AG08395 (cell line): ENCODE measurements around the gene DNAJB6.

ENCODE experiments used
- DNase-seq: peaks from one replicate; pipeline ENCODE4 v3.0.0; 2012; ENCODE audit warnings: mixed read lengths, low spot score

DNAJB6 gene

DNA sequence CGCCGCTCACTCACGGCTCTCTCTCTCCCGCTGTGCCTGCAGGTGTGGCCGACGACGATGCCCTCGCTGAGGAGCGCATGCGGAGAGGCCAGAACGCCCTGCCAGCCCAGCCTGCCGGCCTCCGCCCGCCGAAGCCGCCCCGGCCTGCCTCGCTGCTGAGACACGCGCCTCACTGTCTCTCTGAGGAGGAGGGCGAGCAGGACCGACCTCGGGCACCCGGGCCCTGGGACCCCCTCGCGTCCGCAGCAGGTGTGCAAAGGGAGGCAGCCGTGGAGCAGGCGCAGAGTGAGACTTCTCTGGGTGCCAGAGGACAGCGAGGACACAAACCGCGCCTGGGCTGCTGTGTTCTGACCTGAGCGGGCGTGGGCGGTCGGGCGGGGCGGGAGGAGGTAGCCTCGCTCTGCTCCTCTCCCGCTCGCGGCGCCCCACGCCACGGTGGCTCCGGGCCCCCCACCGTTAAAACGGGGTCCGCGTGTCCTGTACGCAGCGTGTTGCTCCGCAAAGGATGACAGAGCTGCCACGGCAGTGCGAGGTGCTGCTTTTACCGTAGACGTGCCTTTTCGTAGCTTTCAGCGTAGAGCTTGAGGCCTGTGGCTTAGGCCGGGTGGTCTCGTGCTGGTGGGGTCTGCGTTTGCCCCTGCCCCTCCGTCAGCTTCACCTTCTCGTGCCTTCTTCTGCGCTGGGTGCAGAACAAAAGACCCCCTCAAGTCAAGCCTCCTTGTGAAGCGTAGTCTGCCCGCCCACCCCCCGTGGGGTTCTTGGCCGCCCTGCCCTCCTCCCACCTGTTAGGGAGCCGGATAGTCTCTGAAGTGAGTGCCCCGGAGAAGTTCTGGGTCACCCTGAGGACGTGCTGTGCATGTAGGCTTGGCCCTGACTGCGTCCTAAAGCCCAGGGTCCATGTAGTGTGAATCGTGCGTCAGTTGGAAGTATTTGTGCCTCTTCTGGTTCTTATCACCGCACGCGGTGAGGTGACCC, 73.2 kb downstream of the DNAJB6 start:
- DNase-seq: no peak

DNA sequence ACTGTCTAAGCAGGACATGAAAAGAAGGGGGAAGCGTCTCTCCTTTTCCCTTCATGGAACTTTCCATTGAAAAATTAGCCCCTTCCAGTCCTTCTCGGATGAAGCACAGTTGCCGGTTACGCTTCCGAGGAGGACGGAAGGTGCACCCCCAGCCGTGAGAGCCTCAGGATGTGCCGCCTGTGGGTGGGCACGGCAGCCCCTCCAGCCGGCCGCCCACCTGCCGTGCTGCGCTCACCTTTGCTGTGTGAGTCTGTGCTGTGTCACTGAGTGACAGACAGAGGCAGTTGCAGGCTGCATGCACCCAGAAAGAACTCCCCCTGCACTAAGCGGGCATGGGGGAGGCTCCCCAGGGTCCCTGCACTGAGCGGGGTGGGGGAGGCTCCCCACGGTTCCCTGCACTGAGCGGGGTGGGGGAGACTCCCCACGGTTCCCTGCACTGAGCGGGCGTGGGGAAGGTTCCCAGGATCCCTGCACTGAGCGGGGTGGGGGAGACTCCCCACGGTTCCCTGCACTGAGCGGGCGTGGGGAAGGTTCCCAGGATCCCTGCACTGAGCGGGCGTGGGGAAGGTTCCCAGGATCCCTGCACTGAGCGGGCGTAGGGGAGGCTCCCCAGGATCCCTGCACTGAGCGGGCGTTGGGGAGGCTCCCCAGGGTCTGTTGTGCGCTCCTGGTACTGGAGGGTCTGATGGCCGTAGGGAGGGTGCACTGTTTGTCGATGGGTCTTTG, 74.2 kb downstream of the DNAJB6 start:
- no peak for DNase-seq

DNA sequence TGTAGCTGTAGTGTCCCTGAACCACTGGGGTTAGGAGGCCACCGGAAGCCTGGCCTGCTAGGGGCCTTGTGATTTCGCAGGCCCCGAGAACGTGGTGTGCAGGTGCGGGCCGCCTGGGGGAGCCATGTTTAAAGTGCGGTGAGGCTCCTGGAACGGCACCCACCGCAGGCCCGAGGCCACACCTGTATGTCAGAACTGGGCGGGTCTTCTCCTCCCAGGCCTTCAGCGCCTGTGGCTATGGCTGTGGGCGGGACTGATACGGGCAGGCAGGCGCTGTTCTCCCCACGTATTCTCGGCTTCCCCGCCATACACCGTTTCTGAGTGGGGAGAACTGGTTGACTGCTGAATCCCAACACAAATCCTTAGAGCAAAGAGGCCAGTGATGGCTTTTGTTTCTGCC, 74.8 kb downstream of the DNAJB6 start:
- DNase-seq: no peak

DNA sequence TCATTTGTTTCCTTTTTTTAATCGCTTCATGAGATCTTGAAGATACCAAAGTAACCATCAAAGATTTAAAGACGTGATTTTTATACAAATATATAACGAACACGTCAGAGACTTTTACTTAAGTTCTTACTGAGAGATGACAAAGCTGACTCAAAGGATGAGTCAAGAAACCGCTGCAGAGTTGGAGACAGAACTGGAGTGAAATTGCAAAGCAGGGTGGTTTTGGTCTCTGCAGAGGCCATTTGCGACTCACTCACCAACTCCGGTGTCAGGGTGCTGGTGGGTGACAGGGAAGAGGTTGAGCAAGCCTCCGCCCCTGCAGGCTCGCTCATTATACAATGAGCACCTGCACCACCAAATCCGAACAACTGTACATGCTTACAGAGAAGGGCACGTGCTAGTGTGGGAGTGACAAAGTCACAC, 75.2 kb downstream of the DNAJB6 start:
- DNase-seq: peak; percentile 81

DNA sequence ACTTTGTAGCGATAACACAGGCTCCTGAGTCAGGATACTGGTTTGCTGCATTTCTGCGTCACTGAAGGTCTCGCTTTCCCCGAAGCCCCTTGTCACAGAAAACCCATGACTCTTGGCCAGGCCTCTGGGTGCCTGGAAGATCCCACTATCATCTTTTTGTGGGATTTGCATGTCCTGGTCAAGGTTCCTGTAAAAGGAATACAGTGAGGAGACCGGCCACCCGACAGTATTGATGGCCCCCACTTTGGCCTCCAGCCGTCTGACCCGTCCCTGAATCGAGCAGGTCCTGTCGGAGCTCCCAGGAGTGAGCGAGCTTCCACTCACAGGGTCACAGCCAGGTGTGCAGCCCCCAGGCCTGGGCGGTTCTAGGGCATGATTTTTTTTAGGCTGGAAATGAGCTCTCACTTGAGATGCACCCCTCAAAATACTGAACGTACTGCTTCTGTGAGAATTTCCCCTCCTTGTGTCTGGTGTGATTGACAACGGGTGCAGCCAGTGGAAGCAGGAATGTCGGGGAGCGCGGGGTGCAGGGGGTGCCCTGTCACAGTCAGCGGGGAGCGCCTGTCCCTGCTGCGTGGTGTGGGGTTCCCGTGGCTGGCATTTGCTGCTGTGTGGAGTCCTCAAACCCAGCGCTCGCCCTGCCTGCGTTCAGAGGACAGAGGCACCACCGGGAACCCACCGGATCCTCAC, 75.8 kb downstream of the DNAJB6 start:
- no peak for DNase-seq

DNA sequence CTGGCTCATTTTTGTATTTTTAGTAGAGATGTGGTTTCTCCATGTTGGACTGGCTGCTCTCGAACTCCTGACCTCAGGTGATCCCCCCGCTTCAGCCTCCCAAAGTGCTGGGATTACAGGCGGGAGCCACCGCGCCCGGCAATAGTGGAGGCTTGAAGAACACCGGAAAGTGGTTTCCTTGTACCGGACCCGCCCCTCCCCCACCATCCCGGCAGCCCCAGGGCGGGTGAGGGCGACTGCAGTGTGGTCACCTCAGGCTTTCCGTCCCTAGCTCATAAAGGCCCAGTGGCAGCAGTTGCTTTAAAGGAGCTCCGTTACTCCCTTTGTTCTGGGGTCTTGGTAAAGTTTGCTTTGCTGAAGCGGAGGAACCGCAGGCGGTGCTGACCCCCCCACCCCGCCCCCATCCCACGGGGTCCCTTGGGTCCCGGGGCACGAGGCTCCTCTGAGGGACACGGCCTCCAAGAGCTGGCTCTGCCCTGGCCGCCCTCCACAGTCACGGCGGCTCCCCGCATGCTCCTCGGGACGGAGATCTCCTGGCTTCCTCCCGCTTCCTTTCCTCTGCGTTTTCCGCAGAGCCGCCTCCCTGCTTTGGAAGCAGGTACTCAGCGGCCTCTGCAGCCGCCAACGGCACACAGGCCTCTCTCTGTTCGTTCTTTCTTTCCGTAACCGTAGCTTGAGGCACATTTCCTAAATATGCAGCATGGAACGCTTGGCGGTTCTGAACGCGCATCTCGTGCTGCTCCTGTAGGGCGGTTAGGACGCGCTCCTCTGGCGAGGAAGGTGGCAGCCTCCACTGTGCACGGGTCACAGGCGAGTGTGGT, 77.3 kb downstream of the DNAJB6 start:
- no peak for DNase-seq

DNA sequence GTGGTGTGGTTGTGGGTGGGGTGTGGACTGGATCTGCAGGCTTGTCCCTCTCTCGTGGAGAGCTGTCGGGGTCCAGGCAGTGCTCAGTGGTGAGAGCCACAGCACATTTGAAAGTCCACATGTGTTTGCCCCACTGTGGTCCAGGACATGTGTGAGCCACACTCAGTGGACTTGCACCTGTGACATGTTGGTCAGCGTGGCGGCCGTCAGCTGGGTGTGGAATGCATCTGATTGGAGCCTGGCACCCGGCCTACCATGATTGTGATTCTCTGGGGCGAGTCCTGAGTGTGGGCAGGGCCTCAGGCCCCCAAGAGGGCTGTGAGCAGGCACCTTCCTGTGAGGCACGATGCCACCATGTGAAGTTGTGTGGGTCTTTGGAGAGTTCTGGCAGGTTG, 77.9 kb downstream of the DNAJB6 start:
- DNase-seq: no peak

DNA sequence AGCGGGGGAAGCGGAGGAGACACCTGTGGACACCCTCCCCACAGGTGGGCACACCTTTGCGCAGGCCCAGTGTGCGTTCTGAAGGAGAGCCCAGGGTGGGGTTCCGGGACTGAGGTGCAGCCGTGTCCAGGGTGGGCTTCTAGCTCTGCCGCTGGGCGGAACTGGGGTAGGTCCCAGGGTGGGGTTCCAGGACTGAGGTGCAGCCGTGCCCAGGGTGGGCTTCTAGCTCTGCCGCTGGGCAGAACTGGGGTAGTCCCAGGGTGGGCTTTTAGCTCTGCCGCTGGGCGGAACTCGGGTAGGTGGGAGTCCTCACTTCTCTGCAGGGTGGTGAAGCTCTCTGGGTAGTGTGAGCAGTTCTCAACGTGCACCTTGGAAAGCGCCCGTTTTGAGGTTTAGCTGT, 78.7 kb downstream of the DNAJB6 start:
- DNase-seq: no peak

DNA sequence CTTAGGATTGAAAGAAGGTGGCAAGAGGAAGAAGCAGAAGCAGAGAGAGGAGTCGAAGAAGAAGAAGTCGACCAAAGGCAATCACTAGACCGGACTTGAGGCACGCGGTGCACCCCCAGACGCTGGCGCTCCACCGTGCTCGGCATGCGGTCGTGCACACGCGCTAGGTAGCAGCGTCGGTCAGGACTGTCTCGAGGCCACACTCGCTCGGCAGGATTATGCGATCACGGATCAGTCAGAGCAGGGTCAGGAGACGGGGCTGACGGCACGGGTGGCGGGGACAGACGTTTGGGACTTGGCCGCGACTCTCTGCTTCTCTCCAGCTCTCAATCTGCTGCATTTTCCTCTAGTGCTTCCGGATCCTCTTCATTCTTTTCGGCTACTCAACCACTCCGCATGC, 79.2 kb downstream of the DNAJB6 start:
- DNase-seq: no peak

DNA sequence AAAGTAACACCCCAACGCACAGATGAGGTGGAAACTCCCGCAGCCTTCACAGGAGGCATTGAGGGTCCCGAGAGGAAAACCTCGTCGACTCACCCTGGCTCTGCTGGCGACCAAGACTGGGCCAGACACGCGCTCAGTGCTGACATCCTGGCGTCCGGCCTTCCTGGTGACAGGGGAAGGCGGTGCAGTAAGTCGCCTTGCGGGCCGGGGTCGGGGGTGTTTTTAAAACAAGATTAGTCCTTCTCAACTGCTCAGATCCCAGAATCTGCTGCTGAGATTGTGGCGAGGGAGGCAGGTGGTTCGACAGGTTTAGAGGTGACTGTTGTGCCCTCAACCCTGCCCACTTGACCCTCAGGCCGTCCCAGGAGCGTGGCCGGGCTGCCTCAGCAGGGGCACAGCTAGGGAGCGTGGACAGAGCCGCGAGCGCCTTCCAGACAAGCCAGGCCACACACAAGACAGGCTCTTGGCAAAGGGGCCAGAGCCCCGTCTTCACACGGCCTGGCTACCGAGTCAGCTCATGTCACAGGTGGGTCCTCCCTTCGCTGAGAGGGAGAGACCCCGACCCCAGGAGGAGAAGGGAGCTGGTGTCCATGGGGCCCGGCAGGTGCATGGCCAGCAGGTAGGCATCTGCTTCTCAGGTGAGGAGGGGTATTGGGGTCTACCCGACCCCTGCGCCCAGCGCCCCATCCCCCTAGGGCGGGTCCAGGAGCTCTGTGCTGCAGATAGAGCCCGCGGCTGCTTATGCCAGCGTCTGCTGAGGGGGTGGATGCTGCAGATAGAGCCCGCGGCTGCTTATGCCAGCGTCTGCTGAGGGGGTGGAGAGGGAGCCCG, 81.6 kb downstream of the DNAJB6 start:
- DNase-seq: no peak

DNA sequence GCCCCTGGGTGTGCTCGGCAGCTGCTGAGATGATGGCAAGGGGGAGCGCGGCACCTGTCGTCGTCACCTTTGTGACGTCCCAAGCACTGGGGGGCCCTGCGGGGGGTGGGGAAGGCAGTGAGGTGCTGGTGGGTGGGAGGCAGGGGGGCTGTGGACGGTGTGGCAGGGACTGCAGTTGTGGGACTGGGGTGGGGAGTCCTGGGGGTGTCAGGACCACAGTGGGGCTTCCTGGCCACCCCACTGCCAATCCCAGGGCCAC, 82.2 kb downstream of the DNAJB6 start:
- no peak for DNase-seq

DNA sequence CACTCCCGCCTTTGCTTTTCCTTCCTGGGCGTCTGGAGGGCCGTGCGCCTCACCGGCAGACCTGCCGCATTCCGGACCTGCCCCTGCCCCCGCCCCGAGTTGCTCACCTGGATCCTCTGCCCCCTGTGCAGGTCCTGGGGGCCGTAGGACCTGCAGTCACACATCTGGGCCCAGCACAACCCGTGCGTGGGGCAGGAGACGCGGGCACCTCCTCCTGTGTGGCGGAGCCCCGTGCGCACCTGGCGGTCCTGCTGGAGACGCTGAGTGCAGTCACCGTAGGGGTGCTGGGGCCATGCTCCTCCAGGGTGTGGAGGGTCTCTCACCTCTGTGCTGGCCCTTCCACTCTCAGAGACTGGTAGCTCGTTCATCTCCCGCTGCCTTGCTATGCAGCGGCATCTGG, 85.5 kb downstream of the DNAJB6 start:
- DNase-seq: no peak

DNA sequence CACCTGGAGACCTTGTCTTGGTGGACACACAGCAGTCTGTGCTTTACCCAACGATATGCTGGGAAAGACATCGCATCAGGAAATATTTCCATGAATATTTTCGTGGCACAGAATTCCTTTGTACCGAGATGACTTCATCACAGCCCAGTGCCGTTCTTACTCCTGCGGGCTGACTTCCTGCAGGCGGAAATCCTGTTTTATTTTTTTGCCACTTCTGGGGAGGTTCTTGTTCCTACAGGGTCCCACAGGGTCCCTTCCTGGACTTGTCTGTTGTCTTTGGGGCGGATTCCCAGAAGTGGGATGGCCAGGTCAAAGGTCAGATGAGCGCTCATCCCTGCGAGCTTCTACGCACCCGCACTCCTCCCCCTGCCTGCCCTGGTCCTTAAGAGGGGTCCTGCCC, 86.5 kb downstream of the DNAJB6 start:
- no peak for DNase-seq

DNA sequence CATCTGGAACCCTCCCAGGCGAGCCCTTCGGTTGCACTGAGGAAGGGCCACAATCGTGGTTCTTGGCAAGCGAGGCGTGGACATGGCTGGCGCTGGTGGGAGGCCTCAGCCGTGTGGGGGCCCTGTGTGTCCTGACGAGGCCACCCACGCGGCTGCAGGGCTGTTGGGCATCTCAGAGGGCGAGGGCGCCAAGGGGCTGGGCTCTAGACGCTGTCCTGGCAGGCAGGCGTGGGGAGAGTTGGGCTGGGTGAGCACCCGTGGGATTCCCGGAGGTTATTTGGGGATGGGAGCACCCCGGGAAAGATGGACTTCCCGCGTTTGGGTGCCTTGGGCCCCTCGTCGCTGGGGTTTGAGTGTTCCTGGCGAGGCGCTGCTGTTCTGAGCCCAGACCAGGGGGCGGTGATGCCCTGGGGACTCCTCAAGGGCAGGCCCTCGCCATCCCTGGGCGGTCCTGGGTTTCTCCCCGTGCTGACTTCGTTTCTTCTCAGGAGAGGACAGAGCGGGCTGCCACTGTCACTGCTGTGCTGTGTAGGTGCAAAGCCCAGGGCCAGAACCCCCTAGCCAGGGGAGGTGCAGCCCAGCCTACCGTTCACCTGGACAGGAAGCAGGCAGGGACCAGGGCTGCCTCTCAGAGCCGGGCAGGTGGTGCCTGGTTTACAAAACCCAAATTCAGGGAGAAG, 87.2 kb downstream of the DNAJB6 start:
- no peak for DNase-seq

DNA sequence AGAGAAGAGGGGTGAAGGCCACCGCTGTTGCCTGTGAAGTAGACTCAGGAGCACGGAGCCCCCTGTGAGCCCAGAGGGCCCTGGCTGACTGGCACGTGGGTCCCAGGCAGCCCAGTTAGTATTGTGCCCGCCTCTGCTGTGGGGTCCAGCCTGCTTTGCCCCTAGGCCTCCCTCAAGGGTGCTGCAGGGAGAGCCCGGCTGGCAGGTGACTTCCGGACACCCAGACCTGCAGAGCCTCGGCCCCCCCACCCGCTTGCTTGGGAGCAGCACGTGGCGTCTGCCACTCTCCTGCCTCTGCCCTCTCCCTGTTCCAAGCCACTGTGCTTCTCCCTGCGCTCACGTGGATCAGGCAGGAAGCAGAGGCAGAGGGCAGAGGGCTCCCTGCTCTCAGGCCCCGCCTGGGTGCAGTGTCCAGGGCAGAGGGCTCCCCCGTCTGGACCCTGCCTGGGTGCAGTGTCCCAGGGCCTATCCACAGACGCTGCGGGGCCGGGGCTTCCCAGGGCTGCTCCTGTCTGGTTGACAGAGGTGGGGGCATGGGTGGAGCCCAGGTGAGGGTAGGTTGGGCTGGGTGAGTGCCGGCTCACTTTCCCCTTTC, 88.4 kb downstream of the DNAJB6 start:
- DNase-seq: no peak

DNA sequence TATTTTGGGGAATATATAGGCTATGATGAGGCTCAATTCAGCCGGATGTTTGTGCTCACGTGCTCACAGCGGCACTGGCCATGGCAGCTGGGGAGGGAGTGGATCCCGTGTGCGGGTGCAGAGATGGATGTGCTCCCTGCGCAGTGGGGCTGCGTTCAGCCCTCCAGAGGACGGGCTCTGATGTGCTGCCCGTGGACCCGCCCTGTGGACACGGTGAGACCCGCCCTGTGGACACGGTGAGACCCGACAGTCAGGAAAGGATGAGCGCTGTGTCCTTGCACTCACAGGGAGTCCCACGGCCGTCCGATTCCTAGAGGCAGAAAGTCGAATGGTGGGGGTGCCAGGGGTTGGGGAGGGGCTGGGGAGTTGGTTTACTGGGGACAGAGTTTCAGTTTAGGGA, 89.0 kb downstream of the DNAJB6 start:
- no peak for DNase-seq

DNA sequence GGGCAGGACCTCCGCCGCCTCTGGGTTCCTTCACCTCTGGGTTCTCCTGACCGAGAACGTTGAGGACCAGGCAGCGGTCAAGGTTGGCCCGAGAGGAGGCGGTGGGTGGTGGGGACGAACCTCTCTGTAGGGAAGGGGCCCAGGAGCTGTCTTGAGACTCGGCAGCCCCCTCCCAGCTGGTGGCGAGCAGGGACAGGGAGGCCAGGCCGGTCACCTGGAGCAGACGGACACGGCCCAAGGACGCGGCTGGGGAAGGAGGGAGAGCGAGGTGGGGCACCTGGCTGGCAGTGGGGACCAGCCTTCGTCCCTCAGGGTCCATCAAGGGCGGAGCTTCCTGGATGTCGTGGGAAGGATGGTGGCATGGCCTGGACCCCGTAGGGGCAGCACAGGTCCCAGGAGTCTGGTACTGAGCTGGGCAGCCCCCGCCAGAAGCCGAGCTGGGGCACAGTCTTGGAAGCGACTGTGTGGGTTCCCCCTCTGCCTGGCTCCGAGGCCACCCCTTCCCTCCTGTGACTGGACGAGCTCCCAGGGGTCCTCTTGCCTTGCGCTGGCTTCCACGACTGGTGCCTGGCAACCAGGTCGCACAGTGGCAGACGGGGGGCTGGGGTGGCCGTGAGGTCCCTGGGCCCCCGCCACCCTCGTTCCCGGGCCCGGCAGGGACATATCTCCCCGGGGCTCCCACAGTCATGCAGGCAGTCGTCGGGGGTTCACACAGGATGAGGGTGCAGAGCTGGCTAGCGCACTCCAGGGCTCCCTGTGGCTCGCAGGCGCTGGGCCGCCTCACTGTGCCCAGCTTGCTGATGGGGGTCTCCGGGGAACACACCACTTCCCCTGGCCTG, 89.9 kb downstream of the DNAJB6 start:
- no peak for DNase-seq

DNA sequence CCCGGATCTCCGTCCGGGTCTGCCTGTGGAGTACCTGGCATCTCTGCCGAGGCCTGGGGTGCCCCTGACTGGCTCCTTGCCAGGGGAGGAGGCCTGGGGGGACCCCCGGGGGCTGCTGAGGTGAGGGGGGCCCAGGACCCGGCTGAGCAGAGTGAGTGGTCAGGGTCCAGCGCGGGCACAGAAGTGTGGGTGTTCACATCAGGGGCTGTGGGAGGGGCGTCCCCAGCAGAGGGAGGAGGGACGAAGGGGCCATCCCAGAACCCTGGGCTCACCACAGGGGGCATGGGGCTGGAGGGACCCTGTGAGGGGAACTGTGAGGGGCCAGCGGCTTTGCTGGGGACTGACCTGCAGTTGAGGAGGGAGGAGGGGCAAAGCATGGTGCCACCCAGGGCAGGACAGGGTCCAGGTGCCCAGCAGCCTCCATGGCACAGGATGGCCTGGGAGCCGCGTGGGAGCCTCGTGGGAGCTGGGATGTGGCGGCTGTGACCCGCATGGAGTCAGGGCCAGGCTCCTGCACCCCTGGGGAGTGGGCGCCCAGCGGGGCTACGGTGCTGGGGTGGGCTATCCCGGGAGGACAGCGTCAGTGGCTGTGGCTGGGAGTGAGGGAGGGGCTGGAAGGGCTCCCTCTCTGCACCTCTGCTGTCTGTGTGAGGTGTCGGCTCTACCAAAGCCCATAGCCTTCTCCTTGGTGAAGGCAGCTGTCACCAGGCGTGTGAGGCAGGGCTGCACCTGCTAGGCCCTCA, 91.2 kb downstream of the DNAJB6 start:
- DNase-seq: no peak

DNA sequence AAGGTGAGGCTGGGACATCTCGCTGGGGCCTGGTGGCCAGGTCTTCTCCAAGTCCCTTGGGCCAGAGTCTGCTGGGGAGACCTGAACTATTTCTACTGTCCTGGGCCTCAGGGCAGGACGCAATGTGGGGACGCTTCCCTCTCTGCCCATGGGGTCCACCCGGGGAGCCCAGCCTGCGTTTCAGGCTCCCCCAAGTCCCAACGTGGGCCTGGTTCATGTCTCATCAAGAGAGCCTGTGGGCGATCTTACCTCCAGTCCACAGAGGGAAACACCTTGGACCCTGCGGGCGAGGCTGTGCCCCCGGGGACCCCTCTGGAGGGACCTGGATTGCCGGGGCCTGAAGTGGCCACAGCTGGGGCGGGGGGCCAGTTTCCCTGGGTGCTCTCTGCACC, 91.7 kb downstream of the DNAJB6 start:
- DNase-seq: no peak
